GM12874 (cell line): Measurements from ENCODE around the gene YOD1.

Experiments used
- CTCF ChIP-seq: IDR thresholded peaks from 2 replicates; pipeline ENCODE4 v1.5.1; 2011; ENCODE audit warnings: low read depth, mild to moderate bottlenecking, control low read depth, low read length, moderate library complexity; ENCODE audit not compliant: insufficient read depth

Gene YOD1

GRCh38 chr1:207055386-207056001 lies 4.5 kb upstream of the YOD1 start:
- TF ChIP-seq CTCF: no peak

GRCh38 chr1:207054491-207054890 lies 3.5 kb upstream of the YOD1 start:
- TF ChIP-seq CTCF: no peak

GRCh38 chr1:207052911-207053769 lies 2.1 kb upstream of the YOD1 start, which contains the start of gene PFKFB2:
Gene PFKFB2 (plus strand): TSS chr1:207053275. CDS start chr1:207054718, 1,443 bp downstream.
- TF ChIP-seq CTCF: no peak

GRCh38 chr1:207050480-207051190 lies 373 bp downstream of the YOD1 start:
- no peak for TF ChIP-seq CTCF

GRCh38 chr1:207049974-207050391 lies 1.0 kb downstream of the YOD1 start:
- peak; percentile 69 for TF ChIP-seq CTCF

GRCh38 chr1:207049514-207049913 lies 1.5 kb downstream of the YOD1 start:
- TF ChIP-seq CTCF: no peak

GRCh38 chr1:207049054-207049453 lies 2.0 kb downstream of the YOD1 start:
- no peak for TF ChIP-seq CTCF
